ENCODE measurements around the gene PRTG.
"Not testable (repeated sequence)": the region's sequence is repeated elsewhere in the genome, so short reads cannot be mapped to it uniquely, and the experiment has no call there.

Gene PRTG

GRCh38 chr15:55618387-55618786, 124.6 kb downstream of the PRTG start:
- H3K27ac ChIP-seq = no peak overlapping the region
- TF ChIP-seq CTCF (IDR thresholded peaks at IDR 0.05) = no peak
- no peak for TF ChIP-seq ZFX (IDR thresholded peaks at IDR 0.05; ENCODE audit: borderline replicate concordance)

GRCh38 chr15:55615445-55615844, 127.5 kb downstream of the PRTG start:
- no peak overlapping the region for H3K27ac ChIP-seq
- TF ChIP-seq ZFX (IDR thresholded peaks at IDR 0.05; ENCODE audit: borderline replicate concordance) (no peak), CTCF (IDR thresholded peaks at IDR 0.05) (no peak)

GRCh38 chr15:55613727-55614126, 129.2 kb downstream of the PRTG start:
- H3K27ac ChIP-seq = no peak overlapping the region
- TF ChIP-seq ZFX (IDR thresholded peaks at IDR 0.05; ENCODE audit: borderline replicate concordance) (no peak), CTCF (IDR thresholded peaks at IDR 0.05) (no peak)

- H3K27ac ChIP-seq = no peak overlapping the region
- no peak for TF ChIP-seq CTCF (IDR thresholded peaks at IDR 0.05)
- no peak for TF ChIP-seq ZFX (IDR thresholded peaks at IDR 0.05; ENCODE audit: borderline replicate concordance)
Observed at GRCh38 chr15:55606214-55606613, 136.7 kb downstream of the PRTG start.

- no peak overlapping the region for H3K27ac ChIP-seq
- no peak for TF ChIP-seq ZFX (IDR thresholded peaks at IDR 0.05; ENCODE audit: borderline replicate concordance)
- TF ChIP-seq CTCF (IDR thresholded peaks at IDR 0.05) = no peak
Observed at GRCh38 chr15:55601374-55601773, 141.6 kb downstream of the PRTG start.

- no peak overlapping the region for H3K27ac ChIP-seq
- TF ChIP-seq ZFX (IDR thresholded peaks at IDR 0.05; ENCODE audit: borderline replicate concordance) (no peak), CTCF (IDR thresholded peaks at IDR 0.05) (no peak)
Observed at GRCh38 chr15:55599439-55599838, 143.5 kb downstream of the PRTG start.

GRCh38 chr15:55593019-55593418, 149.9 kb downstream of the PRTG start:
- not testable (repeated sequence) for H3K27ac ChIP-seq

- TF ChIP-seq ZFX (IDR thresholded peaks at IDR 0.05; ENCODE audit: borderline replicate concordance) (no peak), CTCF (IDR thresholded peaks at IDR 0.05) (no peak)
- H3K27ac ChIP-seq = no peak overlapping the region
Observed at GRCh38 chr15:55590788-55591187, 152.2 kb downstream of the PRTG start.
